ENCODE measurements around the gene TMEM100.
"Not testable (repeated sequence)": the region's sequence is repeated elsewhere in the genome, so short reads cannot be mapped to it uniquely, and the experiment has no call there.

TMEM100 gene

GRCh38 chr17:55683550-55684315 lies 38.9 kb downstream of the TMEM100 start:
- no peak for DNase-seq

DNA sequence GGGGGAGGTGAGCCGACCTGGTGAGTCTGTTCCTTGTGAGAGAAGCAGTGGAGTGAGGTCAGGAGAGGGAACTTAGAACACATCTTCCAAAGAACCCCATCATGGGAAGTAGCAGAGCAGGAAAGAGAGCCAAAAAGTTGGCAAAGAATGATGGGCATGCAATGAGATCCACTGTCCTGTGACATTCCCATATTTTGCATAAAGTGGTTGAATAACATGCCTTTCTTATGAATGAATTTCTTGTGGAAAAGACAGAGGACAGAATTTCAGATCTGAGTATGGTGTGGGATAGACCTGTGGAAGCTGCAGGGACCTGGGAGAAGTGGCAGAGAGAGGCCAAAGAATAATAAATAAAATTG lies 41.3 kb downstream of the TMEM100 start:
- DNase-seq = no peak

DNA sequence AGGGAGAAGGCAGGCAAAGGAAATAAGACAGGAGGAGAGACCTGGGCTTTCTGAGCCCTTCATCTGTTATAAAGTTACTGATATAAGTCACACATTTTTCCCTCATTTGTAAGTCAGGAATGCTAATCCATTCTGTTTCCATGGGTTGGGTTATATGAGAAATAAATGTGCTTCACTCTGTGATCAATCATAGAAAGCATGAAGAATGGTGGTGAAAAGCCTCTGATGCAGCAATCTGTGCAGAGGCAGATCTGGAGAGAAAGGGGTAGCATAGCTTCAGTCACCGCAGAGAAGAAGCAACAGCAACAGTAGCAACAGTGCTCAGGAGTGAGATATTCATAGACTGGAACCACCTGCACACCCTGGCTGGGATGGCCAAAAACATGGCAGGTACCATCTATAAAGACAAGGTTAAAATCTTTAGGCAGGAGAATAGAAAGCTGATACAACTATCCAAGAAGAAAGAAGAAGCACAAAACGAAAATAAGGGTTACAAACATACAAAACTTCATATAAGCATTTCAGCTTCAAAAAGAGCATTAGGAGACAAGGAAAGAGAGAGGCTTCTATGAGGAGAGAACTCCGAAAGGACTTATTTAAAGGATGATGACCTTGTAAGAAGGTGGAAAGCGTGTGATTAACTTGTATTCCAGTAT lies 41.9 kb downstream of the TMEM100 start:
- no peak for DNase-seq

DNA sequence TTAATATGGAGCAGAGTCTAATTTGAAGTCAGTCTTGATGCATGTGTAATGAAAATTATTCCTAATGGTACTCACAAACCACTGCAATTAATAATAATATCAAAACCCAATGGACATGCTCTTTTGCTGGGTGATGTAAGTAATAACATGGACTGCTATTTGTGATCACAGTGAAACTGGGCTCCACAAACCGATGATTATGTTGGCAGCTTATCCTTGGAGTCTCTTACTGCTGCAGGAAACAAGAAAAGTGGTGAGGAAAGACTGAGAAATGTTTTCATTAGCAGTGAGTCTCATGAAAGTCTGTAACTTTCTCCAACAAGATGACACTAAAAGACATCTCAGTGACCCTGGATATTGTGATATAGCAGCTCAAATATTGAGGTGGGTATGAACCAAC lies 45.2 kb downstream of the TMEM100 start:
- no peak for DNase-seq

GRCh38 chr17:55676274-55676673 lies 46.4 kb downstream of the TMEM100 start:
- DNase-seq = no peak

DNA sequence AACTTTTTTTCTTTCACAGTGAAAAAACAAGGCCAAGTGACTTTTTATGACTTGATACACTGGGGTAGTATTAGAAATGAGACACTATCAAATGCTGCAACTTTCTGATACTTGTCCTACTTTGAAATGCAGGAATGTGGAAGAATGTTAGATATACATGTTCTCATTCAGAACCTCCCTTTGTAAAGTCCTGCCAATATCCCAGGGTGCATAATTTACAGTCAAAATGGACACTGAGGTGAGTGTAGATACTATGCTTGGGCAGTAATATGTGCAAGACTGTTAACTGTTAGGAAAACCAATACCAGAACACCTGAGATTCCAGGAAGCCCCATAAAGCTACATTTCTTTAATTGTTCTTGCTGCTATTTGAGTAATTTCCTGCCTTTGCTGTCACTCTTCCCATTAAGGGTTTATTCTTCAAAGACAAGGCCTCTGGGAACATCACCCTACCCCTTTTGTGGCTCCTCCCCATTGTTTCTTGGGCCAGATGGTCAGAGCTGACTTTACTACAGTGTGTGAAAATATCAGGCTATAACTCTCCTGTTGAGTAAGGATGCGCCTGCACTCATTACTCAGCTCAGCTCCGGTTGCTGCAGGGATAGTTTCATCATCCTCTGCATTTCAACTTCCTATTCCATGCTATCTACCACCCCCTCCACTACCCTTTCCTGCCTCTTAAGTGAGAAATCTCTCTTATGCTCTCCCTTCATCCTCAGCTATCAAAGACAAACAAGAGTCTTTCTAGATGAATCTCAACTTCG lies 48.7 kb downstream of the TMEM100 start:
- DNase-seq = no peak

DNA sequence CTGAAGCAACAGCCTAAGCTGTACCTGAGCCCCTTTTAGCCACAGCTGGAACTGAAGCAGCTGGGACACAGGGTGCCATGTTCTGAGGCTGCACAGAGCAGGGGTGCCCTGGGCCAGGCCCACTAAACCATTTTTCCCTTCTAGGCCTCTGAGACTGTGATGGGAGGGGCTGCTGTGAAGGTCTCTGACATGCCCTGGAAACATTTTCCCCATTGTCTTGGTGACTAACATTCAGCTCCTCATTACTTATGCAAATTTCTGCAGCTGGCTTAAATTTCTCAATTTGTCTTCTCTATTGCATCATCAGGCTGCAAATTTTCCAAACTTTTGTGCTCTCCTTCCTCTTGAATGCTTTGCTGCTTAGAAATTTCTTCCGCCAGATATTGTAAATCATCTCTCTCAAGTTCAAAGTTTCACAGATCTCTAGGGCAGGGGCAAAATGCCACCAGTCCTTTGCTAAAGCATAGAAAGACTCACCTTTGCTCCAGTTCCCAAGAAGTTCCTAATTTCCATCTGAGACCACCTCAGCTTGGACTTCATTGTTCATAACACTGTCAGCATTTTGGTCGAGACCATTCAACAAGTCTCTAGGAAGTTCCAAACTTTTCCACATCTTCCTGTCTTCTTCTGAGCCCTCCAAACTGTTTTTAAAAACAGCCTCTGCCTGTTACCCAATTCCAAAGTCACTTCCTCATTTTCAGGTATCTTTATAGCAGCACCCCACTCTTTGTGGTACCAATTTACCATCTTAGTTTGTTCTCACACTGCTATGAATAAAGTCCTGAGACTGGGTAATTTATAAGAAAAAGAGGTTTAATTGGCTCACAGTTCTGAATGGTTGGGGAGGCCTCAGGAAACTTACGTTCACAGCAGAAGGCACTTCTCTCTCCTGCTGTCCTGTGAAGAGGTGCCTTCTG lies 49.8 kb downstream of the TMEM100 start:
- DNase-seq = no peak

- DNase-seq = not testable (repeated sequence)
Observed at GRCh38 chr17:55672010-55672409, 50.7 kb downstream of the TMEM100 start.
